ENCODE results near the gene SLC41A2.
"Not testable (repeated sequence)": the region's sequence is repeated elsewhere in the genome, so short reads cannot be mapped to it uniquely, and the experiment has no call there.

Gene SLC41A2

GRCh38 chr12:104958001-104958804, at the start of gene SLC41A2:
TSS of gene SLC41A2 (minus strand) at chr12:104958290. CDS start at chr12:104928527, 29,763 bp downstream.
- peak; percentile 89 for DNase-seq

- no peak for DNase-seq
Observed at GRCh38 chr12:105001476-105001875, 43.4 kb upstream of the SLC41A2 start.

- DNase-seq: no peak
Observed at GRCh38 chr12:104999347-104999685, 41.2 kb upstream of the SLC41A2 start.

- no peak for DNase-seq
Observed at GRCh38 chr12:104998423-104999346, 40.6 kb upstream of the SLC41A2 start.

GRCh38 chr12:104997541-104997940, 39.5 kb upstream of the SLC41A2 start:
- no peak for DNase-seq

GRCh38 chr12:104994336-104994735, 36.2 kb upstream of the SLC41A2 start:
- no peak for DNase-seq

GRCh38 chr12:104991565-104992128, 33.6 kb upstream of the SLC41A2 start:
- DNase-seq: no peak

GRCh38 chr12:104990950-104991349, 32.9 kb upstream of the SLC41A2 start:
- DNase-seq: no peak

GRCh38 chr12:104986022-104986941, 28.2 kb upstream of the SLC41A2 start, which contains the start of gene NOPCHAP1:
TSS of gene NOPCHAP1 (plus strand) at chr12:104986316. CDS start at chr12:104986353, 37 bp downstream.
- peak; percentile 89 for DNase-seq

GRCh38 chr12:104985206-104985605, 27.1 kb upstream of the SLC41A2 start:
- no peak for DNase-seq

GRCh38 chr12:104977688-104978087, 19.6 kb upstream of the SLC41A2 start:
- DNase-seq: not testable (repeated sequence)

- no peak for DNase-seq
Observed at GRCh38 chr12:104976703-104977102, 18.6 kb upstream of the SLC41A2 start.

GRCh38 chr12:104975587-104976343, 17.7 kb upstream of the SLC41A2 start:
- no peak for DNase-seq

- no peak for DNase-seq
Observed at GRCh38 chr12:104974626-104975290, 16.7 kb upstream of the SLC41A2 start.

GRCh38 chr12:104973250-104973649, 15.2 kb upstream of the SLC41A2 start:
- DNase-seq: no peak

- no peak for DNase-seq
Observed at GRCh38 chr12:104971306-104971705, 13.2 kb upstream of the SLC41A2 start.

GRCh38 chr12:104969343-104969742, 11.3 kb upstream of the SLC41A2 start:
- no peak for DNase-seq

GRCh38 chr12:104966677-104967076, 8.6 kb upstream of the SLC41A2 start:
- no peak for DNase-seq

GRCh38 chr12:104964856-104965205, 6.7 kb upstream of the SLC41A2 start:
- no peak for DNase-seq

- DNase-seq: no peak
Observed at GRCh38 chr12:104964167-104964855, 6.2 kb upstream of the SLC41A2 start.

Measured in activated CD8-positive, alpha-beta memory T cell treated with anti-CD3 and anti-CD28 coated beads, Interleukin-2, amount 50 U/mL, for 48 hours (primary cell).